Panc1 (cell line): Measurements from ENCODE around the gene FOCAD. TPM values are rescaled to one million over a fixed set of nuclear protein-coding genes. Genes with fewer than 3 reads are reported as not detected.

Experiments
- ATAC-seq: fragments of 200-7000 bp; cut with Tn5 transposase; 2 replicates; pipeline ENCODE4 v1.9.1; 2020; ENCODE audit warnings: mild to moderate bottlenecking, moderate library complexity
- BruUV-seq: library from RNA; stranded (reverse); fragments of 400-500 nt; replicated peaks from 2 replicates; lab custom pipeline; 2021; lab: Mats Ljungman, UMichigan
- CTCF ChIA-PET: fragments of 300-600 bp; sonication (Branson Sonifier 250); formaldehyde crosslinking; loops from one replicate; lab custom pipeline; 2022; ENCODE audit warnings: antibody characterized with exemption; lab: Charles Lee
- POLR2A ChIA-PET: fragments of 300-600 bp; sonication (Branson Sonifier 250); formaldehyde crosslinking; loops from one replicate; lab custom pipeline; 2022; ENCODE audit warnings: antibody characterized with exemption; lab: Charles Lee
- DNase-seq: peaks from one replicate; pipeline ENCODE4 v3.0.0-alpha.2; 2010; ENCODE audit warnings: low read depth, low spot score
- H3K27ac ChIP-seq: 2 replicates; pipeline ENCODE4 v1.5.1; 2011; ENCODE audit warnings: mild to moderate bottlenecking, low read length, inconsistent platforms
- H3K27me3 ChIP-seq: fragments of 200-500 bp; sonication (Bioruptor generic); 2 replicates; pipeline ENCODE4 v1.6.0; 2014; ENCODE audit warnings: low read length, inconsistent platforms; ENCODE audit not compliant: control insufficient read depth, insufficient read depth
- H3K36me3 ChIP-seq: fragments of 200-500 bp; sonication (Bioruptor generic); 2 replicates; pipeline ENCODE4 v1.5.1; 2014; ENCODE audit warnings: inconsistent platforms, mild to moderate bottlenecking, low read length, moderate library complexity; ENCODE audit not compliant: control insufficient read depth, insufficient read depth
- H3K4me1 ChIP-seq: 2 replicates; pipeline ENCODE4 v1.5.1; 2011; ENCODE audit warnings: inconsistent platforms, mild to moderate bottlenecking, low read length, moderate library complexity; ENCODE audit not compliant: control insufficient read depth, insufficient read depth
- H3K4me3 ChIP-seq, 2 experiments: 2 replicates each; pipeline ENCODE4 v1.5.1; 2011 to 2012; ENCODE audit warnings: low read depth in 2 of 2, low read length in 2 of 2, mild to moderate bottlenecking in 2 of 2, inconsistent platforms in 1 of 2, moderate library complexity in 1 of 2
- H3K9me3 ChIP-seq: fragments of 200-500 bp; sonication (Bioruptor generic); 2 replicates; pipeline ENCODE4 v1.5.1; 2014; ENCODE audit warnings: low read depth, mild to moderate bottlenecking, inconsistent platforms, low read length, moderate library complexity; ENCODE audit not compliant: control insufficient read depth, insufficient read depth
- POLR2AphosphoS5 ChIP-seq: IDR thresholded peaks from 2 replicates; pipeline ENCODE4 v1.6.1; 2012; ENCODE audit warnings: mild to moderate bottlenecking, low read depth, low read length, moderate library complexity
- SIN3A ChIP-seq: IDR thresholded peaks from 2 replicates; pipeline ENCODE4 v1.6.1; 2012; ENCODE audit warnings: low read depth, mild to moderate bottlenecking, low read length, moderate library complexity, borderline replicate concordance; ENCODE audit not compliant: insufficient read depth
- TCF7L2 ChIP-seq: IDR thresholded peaks from 2 replicates; pipeline ENCODE4 v1.6.1; 2011; ENCODE audit warnings: mild to moderate bottlenecking, low read depth, low read length, inconsistent platforms
- in situ Hi-C: cut with HindIII; loops from 2 replicates; pipeline ENCODE4 v1.10.0; 2016; ENCODE audit warnings: low sequenced_read_pairs, low pct_unique_long_range_greater_than_20kb
- intact Hi-C: fragments of 100-400 bp; cut with micrococcal nuclease; formaldehyde crosslinking; loops from one replicate; pipeline ENCODE4 v1.10.0; 2022; ENCODE audit not compliant: unreplicated experiment
- total RNA-seq: library from RNA; stranded (reverse); gene quantifications from one replicate; pipeline ENCODE4 v1.2.1, GENCODE V29; 2021; ENCODE audit not compliant: unreplicated experiment
- TF ChIP-seq, protein P1 (sequence below), 2 experiments: IDR thresholded peaks; 2 replicates each; pipeline ENCODE4 v1.6.1; 2011 to 2012; ENCODE audit warnings: low read depth in 2 of 2, control low read depth in 1 of 2, low read length in 1 of 2, mild to moderate bottlenecking in 1 of 2, moderate library complexity in 1 of 2; ENCODE audit not compliant: insufficient read depth in 1 of 2
- TF ChIP-seq, protein P2 (sequence below): fragments of 450-650 bp; IDR thresholded peaks from 2 replicates; pipeline ENCODE4 v1.5.1; 2017; ENCODE audit warnings: mild to moderate bottlenecking

The FOCAD gene
- total RNA-seq, 1 experiment from 2014 or later = 9.8 TPM

DNA sequence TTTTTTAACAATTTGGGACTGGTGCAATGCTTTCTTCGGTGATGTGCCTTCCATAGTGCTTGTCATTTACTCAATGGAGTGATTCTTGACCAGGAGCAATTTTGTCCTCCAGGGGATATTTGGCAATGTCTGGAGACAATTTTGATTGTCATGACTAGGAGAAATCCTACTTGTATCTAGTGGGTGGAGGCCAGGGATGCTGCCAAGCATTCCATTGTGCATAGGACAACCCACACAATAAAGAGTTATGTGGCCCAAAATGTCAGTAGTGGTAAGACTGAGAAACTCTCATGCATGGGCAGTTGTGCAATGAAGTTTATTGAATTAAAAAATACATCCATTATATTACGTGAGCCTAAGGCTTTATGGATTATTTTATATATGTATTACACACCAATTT lies 70.5 kb downstream of the FOCAD start:
- intact Hi-C loops (no loop called here), in situ Hi-C loops (no loop called here)
- no peak for ATAC-seq
- H3K27me3 ChIP-seq = no peaks in the 10 kb centered on the region
- CTCF ChIA-PET = no interaction called here
- H3K4me1 ChIP-seq = no peaks in the 10 kb centered on the region
- no peak overlapping the region for H3K27ac ChIP-seq
- no peak overlapping the region for H3K4me3 ChIP-seq
- BruUV-seq = no TSS peak
- DNase-seq = no peak
- POLR2A ChIA-PET = no interaction called here
- TF ChIP-seq, protein P1, sequence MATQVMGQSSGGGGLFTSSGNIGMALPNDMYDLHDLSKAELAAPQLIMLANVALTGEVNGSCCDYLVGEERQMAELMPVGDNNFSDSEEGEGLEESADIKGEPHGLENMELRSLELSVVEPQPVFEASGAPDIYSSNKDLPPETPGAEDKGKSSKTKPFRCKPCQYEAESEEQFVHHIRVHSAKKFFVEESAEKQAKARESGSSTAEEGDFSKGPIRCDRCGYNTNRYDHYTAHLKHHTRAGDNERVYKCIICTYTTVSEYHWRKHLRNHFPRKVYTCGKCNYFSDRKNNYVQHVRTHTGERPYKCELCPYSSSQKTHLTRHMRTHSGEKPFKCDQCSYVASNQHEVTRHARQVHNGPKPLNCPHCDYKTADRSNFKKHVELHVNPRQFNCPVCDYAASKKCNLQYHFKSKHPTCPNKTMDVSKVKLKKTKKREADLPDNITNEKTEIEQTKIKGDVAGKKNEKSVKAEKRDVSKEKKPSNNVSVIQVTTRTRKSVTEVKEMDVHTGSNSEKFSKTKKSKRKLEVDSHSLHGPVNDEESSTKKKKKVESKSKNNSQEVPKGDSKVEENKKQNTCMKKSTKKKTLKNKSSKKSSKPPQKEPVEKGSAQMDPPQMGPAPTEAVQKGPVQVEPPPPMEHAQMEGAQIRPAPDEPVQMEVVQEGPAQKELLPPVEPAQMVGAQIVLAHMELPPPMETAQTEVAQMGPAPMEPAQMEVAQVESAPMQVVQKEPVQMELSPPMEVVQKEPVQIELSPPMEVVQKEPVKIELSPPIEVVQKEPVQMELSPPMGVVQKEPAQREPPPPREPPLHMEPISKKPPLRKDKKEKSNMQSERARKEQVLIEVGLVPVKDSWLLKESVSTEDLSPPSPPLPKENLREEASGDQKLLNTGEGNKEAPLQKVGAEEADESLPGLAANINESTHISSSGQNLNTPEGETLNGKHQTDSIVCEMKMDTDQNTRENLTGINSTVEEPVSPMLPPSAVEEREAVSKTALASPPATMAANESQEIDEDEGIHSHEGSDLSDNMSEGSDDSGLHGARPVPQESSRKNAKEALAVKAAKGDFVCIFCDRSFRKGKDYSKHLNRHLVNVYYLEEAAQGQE (IDR thresholded peaks at IDR 0.05; ENCODE audit: insufficient read depth in 1 of 2, low read depth in 2 of 2, low read length in 1 of 2) = no peak
- TF ChIP-seq, protein P2, sequence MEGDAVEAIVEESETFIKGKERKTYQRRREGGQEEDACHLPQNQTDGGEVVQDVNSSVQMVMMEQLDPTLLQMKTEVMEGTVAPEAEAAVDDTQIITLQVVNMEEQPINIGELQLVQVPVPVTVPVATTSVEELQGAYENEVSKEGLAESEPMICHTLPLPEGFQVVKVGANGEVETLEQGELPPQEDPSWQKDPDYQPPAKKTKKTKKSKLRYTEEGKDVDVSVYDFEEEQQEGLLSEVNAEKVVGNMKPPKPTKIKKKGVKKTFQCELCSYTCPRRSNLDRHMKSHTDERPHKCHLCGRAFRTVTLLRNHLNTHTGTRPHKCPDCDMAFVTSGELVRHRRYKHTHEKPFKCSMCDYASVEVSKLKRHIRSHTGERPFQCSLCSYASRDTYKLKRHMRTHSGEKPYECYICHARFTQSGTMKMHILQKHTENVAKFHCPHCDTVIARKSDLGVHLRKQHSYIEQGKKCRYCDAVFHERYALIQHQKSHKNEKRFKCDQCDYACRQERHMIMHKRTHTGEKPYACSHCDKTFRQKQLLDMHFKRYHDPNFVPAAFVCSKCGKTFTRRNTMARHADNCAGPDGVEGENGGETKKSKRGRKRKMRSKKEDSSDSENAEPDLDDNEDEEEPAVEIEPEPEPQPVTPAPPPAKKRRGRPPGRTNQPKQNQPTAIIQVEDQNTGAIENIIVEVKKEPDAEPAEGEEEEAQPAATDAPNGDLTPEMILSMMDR = no peak
- H3K9me3 ChIP-seq = no peaks in the 10 kb centered on the region
- no peaks in the 10 kb centered on the region for H3K36me3 ChIP-seq

DNA sequence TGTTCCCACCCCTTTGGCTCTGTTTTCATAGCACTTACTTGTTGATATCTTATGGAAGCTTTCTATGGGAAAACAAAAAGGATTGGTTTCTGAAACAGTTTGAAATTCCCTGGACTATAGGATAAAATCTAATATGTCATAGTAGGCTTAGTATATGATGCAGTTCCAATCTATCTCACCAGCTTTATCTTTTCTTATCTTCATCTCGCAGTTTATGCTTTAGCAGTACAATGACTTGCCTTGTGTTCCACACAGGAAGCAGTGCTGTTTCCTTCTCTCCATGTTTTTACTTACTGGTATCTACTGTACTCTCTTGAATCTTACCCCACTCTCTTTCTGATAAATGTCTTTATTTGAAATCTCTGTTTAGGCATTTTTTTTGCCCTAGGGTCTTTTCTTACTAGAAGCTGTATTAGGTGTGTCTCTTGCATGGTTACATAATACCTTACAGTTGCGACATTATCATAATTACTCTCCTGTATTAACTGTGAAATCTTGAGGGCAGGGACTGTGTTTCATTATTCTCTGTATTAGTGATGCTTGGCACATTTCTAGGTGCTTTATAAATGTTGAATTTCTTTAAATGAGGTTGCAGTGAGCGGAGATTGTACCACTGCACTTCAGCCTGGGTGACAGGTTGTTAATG lies 76.3 kb downstream of the FOCAD start:
- Histone ChIP-seq H3K4me3 (no peak overlapping the region), H3K36me3 (no peaks in the 10 kb centered on the region), H3K9me3 (no peaks in the 10 kb centered on the region), H3K27me3 (no peaks in the 10 kb centered on the region), H3K4me1 (no peaks in the 10 kb centered on the region), H3K27ac (no peak overlapping the region)
- TF ChIP-seq, protein P2 = no peak
- no peak for TF ChIP-seq POLR2AphosphoS5
- TF ChIP-seq, protein P1 (IDR thresholded peaks at IDR 0.05; ENCODE audit: insufficient read depth in 1 of 2, low read depth in 2 of 2, low read length in 1 of 2) = no peak
- no peak for TF ChIP-seq TCF7L2
- no peak for TF ChIP-seq SIN3A
- DNase-seq (no peak), ATAC-seq (no peak)
- ChIA-PET POLR2A (no interaction called here), CTCF (no interaction called here)
- no TSS peak for BruUV-seq
- intact Hi-C loops (no loop called here), in situ Hi-C loops (no loop called here)
